ENCODE data around the gene FAM200C. TPM values are rescaled to one million over a fixed set of nuclear protein-coding genes. Genes with fewer than 3 reads are reported as not detected.
A peak's percentile ranks its signal among the peaks of the same experiment; 100 is the strongest.

Gene FAM200C
- total and polyA plus RNA-seq, 2 of the 13 experiments (the other 11 are each of a cell fraction or from before 2014, with no cell fraction given): 3.2 to 4.7 TPM

- TF ChIP-seq MNT (IDR thresholded peaks at IDR 0.05): no peak
- peak in 1 of 2 experiments; percentile 65; a peak in 2 of 4 replicates for TF ChIP-seq HMGXB4 (CRISPR knock-in tag; IDR thresholded peaks at IDR 0.05; ENCODE audit: borderline replicate concordance in 1 of 2, low read depth in 1 of 2)
- TF ChIP-seq ATF1 (CRISPR knock-in tag; IDR thresholded peaks at IDR 0.05): no peak
- TF ChIP-seq NR0B2 (CRISPR knock-in tag; IDR thresholded peaks at IDR 0.05): no peak
- no peak for TF ChIP-seq ZNF337 (CRISPR knock-in tag; IDR thresholded peaks at IDR 0.05; ENCODE audit: borderline replicate concordance, low read depth)
- no peak for TF ChIP-seq ZNF639 (CRISPR knock-in tag; conservative IDR thresholded peaks at IDR 0.05)
- no peak for TF ChIP-seq ZFYVE20 (CRISPR knock-in tag; IDR thresholded peaks at IDR 0.05; ENCODE audit: borderline replicate concordance, low read depth)
- TF ChIP-seq WIZ (CRISPR knock-in tag; IDR thresholded peaks at IDR 0.05): no peak
- 0 out of 2 replicates have a peak, but pooled peaks have one; percentile 34 for TF ChIP-seq HNF1B (CRISPR knock-in tag; IDR thresholded peaks at IDR 0.05)
- no peak for TF ChIP-seq BCL3 (CRISPR knock-in tag; IDR thresholded peaks at IDR 0.05)
- TF ChIP-seq ZNF207 (IDR thresholded peaks at IDR 0.05; ENCODE audit: borderline replicate concordance): no peak
- no peak for TF ChIP-seq NONO (IDR thresholded peaks at IDR 0.05)
- TF ChIP-seq NONO (CRISPR knock-in tag; conservative IDR thresholded peaks at IDR 0.05): no peak
- no peak; the same call in 1 of the 2 replicates for TF ChIP-seq THAP11 (CRISPR knock-in tag; IDR thresholded peaks at IDR 0.05)
- no peak for TF ChIP-seq NFIC (IDR thresholded peaks at IDR 0.05; ENCODE audit: low read length)
- no peak for TF ChIP-seq MEF2D (CRISPR knock-in tag; IDR thresholded peaks at IDR 0.05)
- TF ChIP-seq ZHX1 (CRISPR knock-in tag; IDR thresholded peaks at IDR 0.05; ENCODE audit: low read depth): no peak
Measured at GRCh38 chr5:160439205-160439600, 39.3 kb upstream of the FAM200C start (continued).

Measured in HepG2 (cell line).